Measurements from ENCODE around the gene SF3B6. TPM values are rescaled to one million over a fixed set of nuclear protein-coding genes. Genes with fewer than 3 reads are reported as not detected.
"Not testable (repeated sequence)": the region's sequence is repeated elsewhere in the genome, so short reads cannot be mapped to it uniquely, and the experiment has no call there.

The SF3B6 gene
- total and polyA plus RNA-seq, 9 donors: 80.5 to 131 (median 90.6) TPM

- no peak for DNase-seq
- Histone ChIP-seq H3K27me3 (ENCODE audit: control insufficient read depth, insufficient read depth, low read length) (peaks cover 9% of the 10 kb centered on the region), H3K9me3 (replicated peaks; ENCODE audit: control insufficient read depth, low read depth, low read length) (no peaks in the 10 kb centered on the region), H3K4me1 (ENCODE audit: control insufficient read depth, insufficient read depth, low read length) (peaks cover 16% of the 10 kb centered on the region), H3K27ac (ENCODE audit: low read length) (no peak overlapping the region), H3K36me3 (ENCODE audit: control insufficient read depth, insufficient read depth, low read length) (no peaks in the 10 kb centered on the region), H3K4me3 (ENCODE audit: low read length) (peak overlapping the region; percentile 72)
- WGBS (ENCODE audit: insufficient coverage): no CpG with 5 or more reads among the region's 2 CpGs
These were observed 29.6 kb downstream of the SF3B6 start for GRCh38 chr2:24046599-24046929.

- H3K4me3 ChIP-seq (ENCODE audit: low read length): no peak overlapping the region
- no peaks in the 10 kb centered on the region for H3K9me3 ChIP-seq (replicated peaks; ENCODE audit: control insufficient read depth, low read depth, low read length)
- peaks cover 9% of the 10 kb centered on the region for H3K27me3 ChIP-seq (ENCODE audit: control insufficient read depth, insufficient read depth, low read length)
- no peak overlapping the region for H3K27ac ChIP-seq (ENCODE audit: low read length)
- 87% methylated on average over 3 of the region's 11 CpGs for WGBS (ENCODE audit: insufficient coverage)
- no peaks in the 10 kb centered on the region for H3K36me3 ChIP-seq (ENCODE audit: control insufficient read depth, insufficient read depth, low read length)
- H3K4me1 ChIP-seq (ENCODE audit: control insufficient read depth, insufficient read depth, low read length): peaks cover 16% of the 10 kb centered on the region
- no peak for DNase-seq
These were observed 30.3 kb downstream of the SF3B6 start for GRCh38 chr2:24045511-24046508.

GRCh38 chr2:24043133-24043532, 33.0 kb downstream of the SF3B6 start:
- not testable (repeated sequence) for H3K9me3 ChIP-seq (replicated peaks; ENCODE audit: control insufficient read depth, low read depth, low read length); H3K4me1 ChIP-seq (ENCODE audit: control insufficient read depth, insufficient read depth, low read length); H3K27ac ChIP-seq (ENCODE audit: low read length); DNase-seq; H3K27me3 ChIP-seq (ENCODE audit: control insufficient read depth, insufficient read depth, low read length); H3K4me3 ChIP-seq (ENCODE audit: low read length)
- peaks cover 11% of the 10 kb centered on the region for H3K36me3 ChIP-seq (ENCODE audit: control insufficient read depth, insufficient read depth, low read length)
- 94% methylated on average over 5 of the region's 6 CpGs for WGBS (ENCODE audit: insufficient coverage)

GRCh38 chr2:24040511-24040910, 35.6 kb downstream of the SF3B6 start:
- DNase-seq: no peak
- no CpG with 5 or more reads among the region's 4 CpGs for WGBS (ENCODE audit: insufficient coverage)
- Histone ChIP-seq H3K4me3 (ENCODE audit: low read length) (no peak overlapping the region), H3K9me3 (replicated peaks; ENCODE audit: control insufficient read depth, low read depth, low read length) (no peaks in the 10 kb centered on the region), H3K36me3 (ENCODE audit: control insufficient read depth, insufficient read depth, low read length) (peaks cover 28% of the 10 kb centered on the region), H3K27me3 (ENCODE audit: control insufficient read depth, insufficient read depth, low read length) (no peaks in the 10 kb centered on the region), H3K4me1 (ENCODE audit: control insufficient read depth, insufficient read depth, low read length) (no peaks in the 10 kb centered on the region), H3K27ac (ENCODE audit: low read length) (no peak overlapping the region)

GRCh38 chr2:24038786-24039499, 37.2 kb downstream of the SF3B6 start:
- H3K4me1 ChIP-seq (ENCODE audit: control insufficient read depth, insufficient read depth, low read length): no peaks in the 10 kb centered on the region
- H3K9me3 ChIP-seq (replicated peaks; ENCODE audit: control insufficient read depth, low read depth, low read length): no peaks in the 10 kb centered on the region
- no peaks in the 10 kb centered on the region for H3K27me3 ChIP-seq (ENCODE audit: control insufficient read depth, insufficient read depth, low read length)
- H3K27ac ChIP-seq (ENCODE audit: low read length): no peak overlapping the region
- no peak for DNase-seq
- H3K4me3 ChIP-seq (ENCODE audit: low read length): no peak overlapping the region
- peaks cover 28% of the 10 kb centered on the region for H3K36me3 ChIP-seq (ENCODE audit: control insufficient read depth, insufficient read depth, low read length)
- WGBS (ENCODE audit: insufficient coverage): 79% methylated on average over 3 of the region's 9 CpGs

GRCh38 chr2:24026233-24026632, 49.9 kb downstream of the SF3B6 start:
- Histone ChIP-seq H3K27me3 (ENCODE audit: control insufficient read depth, insufficient read depth, low read length) (no peaks in the 10 kb centered on the region), H3K4me1 (ENCODE audit: control insufficient read depth, insufficient read depth, low read length) (no peaks in the 10 kb centered on the region), H3K27ac (ENCODE audit: low read length) (no peak overlapping the region), H3K9me3 (replicated peaks; ENCODE audit: control insufficient read depth, low read depth, low read length) (no peaks in the 10 kb centered on the region), H3K4me3 (ENCODE audit: low read length) (no peak overlapping the region), H3K36me3 (ENCODE audit: control insufficient read depth, insufficient read depth, low read length) (peaks cover 55% of the 10 kb centered on the region)
- DNase-seq: no peak
- no CpG with 5 or more reads among the region's 2 CpGs for WGBS (ENCODE audit: insufficient coverage)

GRCh38 chr2:24024996-24025663, 51.0 kb downstream of the SF3B6 start:
- Histone ChIP-seq H3K9me3 (replicated peaks; ENCODE audit: control insufficient read depth, low read depth, low read length) (no peaks in the 10 kb centered on the region), H3K27ac (ENCODE audit: low read length) (no peak overlapping the region), H3K4me3 (ENCODE audit: low read length) (no peak overlapping the region), H3K36me3 (ENCODE audit: control insufficient read depth, insufficient read depth, low read length) (peaks cover 45% of the 10 kb centered on the region), H3K27me3 (ENCODE audit: control insufficient read depth, insufficient read depth, low read length) (no peaks in the 10 kb centered on the region), H3K4me1 (ENCODE audit: control insufficient read depth, insufficient read depth, low read length) (no peaks in the 10 kb centered on the region)
- no peak for DNase-seq
- 84% methylated on average over 13 of the region's 17 CpGs for WGBS (ENCODE audit: insufficient coverage)

GRCh38 chr2:24024018-24024417, 52.1 kb downstream of the SF3B6 start:
- H3K27ac ChIP-seq (ENCODE audit: low read length): no peak overlapping the region
- WGBS (ENCODE audit: insufficient coverage): 49% methylated on average over 8 of the region's 12 CpGs
- H3K27me3 ChIP-seq (ENCODE audit: control insufficient read depth, insufficient read depth, low read length): no peaks in the 10 kb centered on the region
- no peak for DNase-seq
- H3K36me3 ChIP-seq (ENCODE audit: control insufficient read depth, insufficient read depth, low read length): peaks cover 37% of the 10 kb centered on the region
- no peaks in the 10 kb centered on the region for H3K9me3 ChIP-seq (replicated peaks; ENCODE audit: control insufficient read depth, low read depth, low read length)
- no peak overlapping the region for H3K4me3 ChIP-seq (ENCODE audit: low read length)
- H3K4me1 ChIP-seq (ENCODE audit: control insufficient read depth, insufficient read depth, low read length): no peaks in the 10 kb centered on the region

- Histone ChIP-seq H3K9me3 (replicated peaks; ENCODE audit: control insufficient read depth, low read depth, low read length) (no peaks in the 10 kb centered on the region), H3K36me3 (ENCODE audit: control insufficient read depth, insufficient read depth, low read length) (peaks cover 37% of the 10 kb centered on the region), H3K4me3 (ENCODE audit: low read length) (no peak overlapping the region), H3K27me3 (ENCODE audit: control insufficient read depth, insufficient read depth, low read length) (no peaks in the 10 kb centered on the region), H3K4me1 (ENCODE audit: control insufficient read depth, insufficient read depth, low read length) (no peaks in the 10 kb centered on the region), H3K27ac (ENCODE audit: low read length) (no peak overlapping the region)
- DNase-seq: no peak
- 84% methylated on average over 12 of the region's 16 CpGs for WGBS (ENCODE audit: insufficient coverage)
These were observed 53.1 kb downstream of the SF3B6 start for GRCh38 chr2:24022975-24023575.
